ENCODE results near the gene ZNF620. TPM values are rescaled to one million over a fixed set of nuclear protein-coding genes. Genes with fewer than 3 reads are reported as not detected.
"Not testable (repeated sequence)": the region's sequence is repeated elsewhere in the genome, so short reads cannot be mapped to it uniquely, and the experiment has no call there.

ZNF620 gene
- total RNA-seq, 1 donor from 2014 or later = 1.6 TPM

GRCh38 chr3:40562482-40562881 is 56.6 kb downstream of the ZNF620 start:
- DNase-seq (ENCODE audit: missing footprints); intact Hi-C loops (cut with DNase I); ATAC-seq: not testable (repeated sequence)

GRCh38 chr3:40565629-40566028 is 59.8 kb downstream of the ZNF620 start:
- intact Hi-C loops (cut with DNase I); ATAC-seq; DNase-seq (ENCODE audit: missing footprints): not testable (repeated sequence)

GRCh38 chr3:40566694-40567093 is 60.9 kb downstream of the ZNF620 start:
- ATAC-seq (no peak), DNase-seq (ENCODE audit: missing footprints) (no peak)
- intact Hi-C loops (cut with DNase I) = no loop called here

Other genes with a start within 250 kb of the ZNF620 start
- gene EIF1B, start 196.3 kb upstream of the ZNF620 start, total RNA-seq = 327 TPM
- gene ENTPD3, start 118.9 kb upstream of the ZNF620 start, total RNA-seq = 0.11 TPM
- gene RPL14, start 48.7 kb upstream of the ZNF620 start, total RNA-seq = 1,077 TPM
- gene ZNF619, start 28.9 kb upstream of the ZNF620 start, total RNA-seq = 3.9 TPM
- 10.5 TPM for gene ZNF621, start 18.9 kb downstream of the ZNF620 start, total RNA-seq

Measured in Right ventricle myocardium inferior (tissue), 1 donor.